ENCODE results near the gene OR2F1. TPM values are rescaled to one million over a fixed set of nuclear protein-coding genes. Genes with fewer than 3 reads are reported as not detected.

OR2F1 gene
- total and polyA plus RNA-seq, 8 donors, result 0.18 TPM; not detected in 7

GRCh38 chr7:143978585-143978984 lies 23.9 kb downstream of the OR2F1 start:
- Histone ChIP-seq H3K9me3 (no peaks in the 10 kb centered on the region), H3K36me3 (no peaks in the 10 kb centered on the region), H3K27me3 (no peaks in the 10 kb centered on the region), H3K4me3 (no peak overlapping the region), H3K27ac (no peak overlapping the region), H3K4me1 (no peaks in the 10 kb centered on the region)
- DNase-seq, result no peak
- intact Hi-C loops (cut with DNase I; ENCODE audit: low total_unique reads), result no loop called here
- TF ChIP-seq POLR2AphosphoS5 (IDR thresholded peaks at IDR 0.05), result no peak
- TF ChIP-seq EP300 (IDR thresholded peaks at IDR 0.05), result no peak
- TF ChIP-seq, protein P1, sequence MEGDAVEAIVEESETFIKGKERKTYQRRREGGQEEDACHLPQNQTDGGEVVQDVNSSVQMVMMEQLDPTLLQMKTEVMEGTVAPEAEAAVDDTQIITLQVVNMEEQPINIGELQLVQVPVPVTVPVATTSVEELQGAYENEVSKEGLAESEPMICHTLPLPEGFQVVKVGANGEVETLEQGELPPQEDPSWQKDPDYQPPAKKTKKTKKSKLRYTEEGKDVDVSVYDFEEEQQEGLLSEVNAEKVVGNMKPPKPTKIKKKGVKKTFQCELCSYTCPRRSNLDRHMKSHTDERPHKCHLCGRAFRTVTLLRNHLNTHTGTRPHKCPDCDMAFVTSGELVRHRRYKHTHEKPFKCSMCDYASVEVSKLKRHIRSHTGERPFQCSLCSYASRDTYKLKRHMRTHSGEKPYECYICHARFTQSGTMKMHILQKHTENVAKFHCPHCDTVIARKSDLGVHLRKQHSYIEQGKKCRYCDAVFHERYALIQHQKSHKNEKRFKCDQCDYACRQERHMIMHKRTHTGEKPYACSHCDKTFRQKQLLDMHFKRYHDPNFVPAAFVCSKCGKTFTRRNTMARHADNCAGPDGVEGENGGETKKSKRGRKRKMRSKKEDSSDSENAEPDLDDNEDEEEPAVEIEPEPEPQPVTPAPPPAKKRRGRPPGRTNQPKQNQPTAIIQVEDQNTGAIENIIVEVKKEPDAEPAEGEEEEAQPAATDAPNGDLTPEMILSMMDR (IDR thresholded peaks at IDR 0.05), result no peak
- no peak for TF ChIP-seq POLR2A (IDR thresholded peaks at IDR 0.05)
- WGBS, 5 donors, result 68 to 87% (median 81%) methylated on average over 2 of the region's 2 CpGs

GRCh38 chr7:143979359-143979758 lies 24.7 kb downstream of the OR2F1 start:
- intact Hi-C loops (cut with DNase I; ENCODE audit: low total_unique reads), result no loop called here
- no peak for DNase-seq
- H3K27me3 ChIP-seq, result no peaks in the 10 kb centered on the region
- no peak overlapping the region for H3K4me3 ChIP-seq
- H3K36me3 ChIP-seq, result no peaks in the 10 kb centered on the region
- no peaks in the 10 kb centered on the region for H3K4me1 ChIP-seq
- TF ChIP-seq POLR2A (IDR thresholded peaks at IDR 0.05), result no peak
- TF ChIP-seq, protein P1 (IDR thresholded peaks at IDR 0.05), result no peak
- no peak for TF ChIP-seq EP300 (IDR thresholded peaks at IDR 0.05)
- TF ChIP-seq POLR2AphosphoS5 (IDR thresholded peaks at IDR 0.05), result no peak
- WGBS, 5 donors, result 74 to 90% (median 84%) methylated on average over 1 of the region's 1 CpG
- H3K27ac ChIP-seq, result no peak overlapping the region
- no peaks in the 10 kb centered on the region for H3K9me3 ChIP-seq

DNA sequence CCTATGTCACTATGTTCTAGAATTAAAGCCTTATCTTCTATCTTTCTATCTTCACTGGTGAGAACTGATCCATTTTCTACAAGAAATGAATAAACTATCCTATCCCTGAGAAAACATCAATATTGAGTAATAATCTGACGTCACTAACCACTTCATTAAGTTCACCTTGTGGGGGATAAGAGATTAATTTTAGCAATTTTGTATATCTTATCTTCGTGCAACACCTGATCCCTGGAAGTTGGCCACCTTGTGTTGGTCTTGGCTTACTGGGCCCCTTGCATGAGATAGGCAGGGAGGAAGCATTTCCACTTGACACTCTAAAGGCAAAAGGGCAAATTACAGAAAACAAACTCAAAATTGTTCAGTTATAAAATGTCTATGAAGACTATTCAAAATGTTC lies 25.4 kb downstream of the OR2F1 start:
- intact Hi-C loops (cut with DNase I; ENCODE audit: low total_unique reads), result no loop called here
- Histone ChIP-seq H3K27ac (no peak overlapping the region), H3K9me3 (no peaks in the 10 kb centered on the region), H3K27me3 (no peaks in the 10 kb centered on the region), H3K4me1 (no peaks in the 10 kb centered on the region), H3K4me3 (no peak overlapping the region), H3K36me3 (no peaks in the 10 kb centered on the region)
- peak in 1 of 2 donors; percentile 31 for DNase-seq
- TF ChIP-seq, protein P1 (IDR thresholded peaks at IDR 0.05), result no peak
- peak in 1 of 3 donors; percentile 21 for TF ChIP-seq POLR2AphosphoS5 (IDR thresholded peaks at IDR 0.05)
- WGBS, 5 donors, result 21 to 50% (median 26%) methylated on average over 2 of the region's 2 CpGs

DNA sequence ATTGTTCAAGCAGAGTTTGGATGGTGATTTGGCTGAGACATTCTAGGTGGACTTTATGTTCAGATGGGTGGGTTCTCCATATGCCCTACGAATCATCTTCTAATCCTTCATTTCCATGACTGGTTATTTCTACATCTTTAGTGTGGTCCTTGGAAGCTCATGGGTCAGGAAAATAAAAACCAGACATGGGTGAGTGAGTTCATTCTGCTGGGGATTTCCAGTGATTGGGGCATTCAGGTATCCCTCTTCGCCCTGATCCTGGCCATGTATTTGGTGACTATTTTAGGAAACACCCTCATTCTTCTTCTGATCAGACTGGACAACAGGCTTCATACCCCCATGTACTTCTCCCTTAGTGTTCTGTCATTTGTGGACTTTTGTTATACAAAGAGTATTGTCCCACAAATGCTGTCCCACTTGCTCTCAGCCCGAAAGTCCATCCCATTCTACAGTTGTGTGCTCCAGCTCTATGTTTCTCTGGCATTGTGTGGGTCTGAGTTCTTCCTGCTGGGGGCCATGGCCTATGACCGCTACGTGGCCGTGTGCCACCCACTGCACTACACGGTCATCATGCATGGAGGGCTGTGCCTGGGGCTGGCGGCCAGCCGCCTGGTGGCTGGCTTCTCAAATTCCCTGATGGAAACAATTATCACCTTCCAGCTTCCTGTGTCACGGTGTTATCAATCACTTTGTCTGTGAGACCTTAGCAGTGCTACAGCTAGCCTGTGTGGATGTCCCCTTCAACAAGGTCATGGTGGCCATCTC lies 26.3 kb downstream of the OR2F1 start:
- Histone ChIP-seq H3K4me1 (no peaks in the 10 kb centered on the region), H3K27me3 (no peaks in the 10 kb centered on the region), H3K27ac (no peak overlapping the region), H3K9me3 (no peaks in the 10 kb centered on the region), H3K36me3 (no peaks in the 10 kb centered on the region), H3K4me3 (no peak overlapping the region)
- no peak for DNase-seq
- TF ChIP-seq POLR2AphosphoS5 (IDR thresholded peaks at IDR 0.05), result no peak
- TF ChIP-seq POLR2A (IDR thresholded peaks at IDR 0.05), result no peak
- no peak for TF ChIP-seq EP300 (IDR thresholded peaks at IDR 0.05)
- 91 to 96% (median 92%) methylated on average over 10 of the region's 10 CpGs for WGBS, 5 donors
- intact Hi-C loops (cut with DNase I; ENCODE audit: low total_unique reads), result no loop called here

DNA sequence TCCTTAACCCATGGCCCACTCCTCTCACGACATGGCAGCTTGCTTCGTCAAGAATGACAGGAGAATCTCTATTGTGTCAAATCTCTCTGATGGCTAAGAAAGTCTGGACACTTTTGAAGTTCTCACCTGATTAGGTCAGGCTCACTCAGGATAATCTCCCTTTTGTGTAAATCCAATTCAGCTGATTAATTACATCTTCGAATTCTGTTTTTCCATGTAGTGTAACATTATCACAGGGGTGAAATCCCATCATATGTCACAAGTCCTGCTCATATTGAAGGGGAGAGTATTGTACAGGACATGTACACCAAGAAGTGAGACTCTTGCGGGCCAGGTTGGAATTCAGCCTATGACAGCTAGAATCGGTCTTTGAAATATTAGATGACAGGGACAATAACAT lies 29.3 kb downstream of the OR2F1 start:
- no peak for DNase-seq
- H3K27ac ChIP-seq, result no peak overlapping the region
- H3K9me3 ChIP-seq, result no peaks in the 10 kb centered on the region
- intact Hi-C loops (cut with DNase I; ENCODE audit: low total_unique reads), result no loop called here
- H3K4me3 ChIP-seq, result no peak overlapping the region
- TF ChIP-seq POLR2A (IDR thresholded peaks at IDR 0.05), result no peak
- TF ChIP-seq EP300 (IDR thresholded peaks at IDR 0.05), result no peak
- no peak for TF ChIP-seq POLR2AphosphoS5 (IDR thresholded peaks at IDR 0.05)
- TF ChIP-seq, protein P1 (IDR thresholded peaks at IDR 0.05), result no peak
- 81 to 94% (median 93%) methylated on average over 5 of the region's 5 CpGs for WGBS, 5 donors
- no peaks in the 10 kb centered on the region for H3K27me3 ChIP-seq
- no peaks in the 10 kb centered on the region for H3K36me3 ChIP-seq
- peaks cover 0 to 11% (median under 1%) of the 10 kb centered on the region in 4 donors for H3K4me1 ChIP-seq
